NT2/D1 (cell line): ENCODE results near the gene RPSA.

Experiments
- DNase-seq: peaks from one replicate; pipeline ENCODE4 v3.0.0-alpha.2; 2011; ENCODE audit warnings: low read depth, low spot score
- H3K27me3 ChIP-seq: 2 replicates; pipeline ENCODE4 v1.6.0; 2011; ENCODE audit warnings: mild to moderate bottlenecking; ENCODE audit not compliant: insufficient read length, insufficient read depth
- H3K36me3 ChIP-seq: 2 replicates; pipeline ENCODE4 v1.6.1; 2011; ENCODE audit warnings: mild to moderate bottlenecking, low read length, mixed read lengths; ENCODE audit not compliant: insufficient read depth, insufficient read length
- H3K4me1 ChIP-seq: 2 replicates; pipeline ENCODE4 v1.5.1; 2011; ENCODE audit not compliant: insufficient read depth, insufficient read length
- H3K4me3 ChIP-seq: 2 replicates; pipeline ENCODE4 v1.5.1; 2011; ENCODE audit warnings: low read depth; ENCODE audit not compliant: insufficient read length
- H3K9ac ChIP-seq: 2 replicates; pipeline ENCODE4 v1.6.0; 2011; ENCODE audit warnings: low read depth; ENCODE audit not compliant: insufficient read length
- H3K9me3 ChIP-seq: 2 replicates; pipeline ENCODE4 v1.5.1; 2011; ENCODE audit warnings: mild to moderate bottlenecking, low read length; ENCODE audit not compliant: insufficient read depth
- SUZ12 ChIP-seq: IDR thresholded peaks from 2 replicates; pipeline ENCODE4 v1.6.1; 2011; ENCODE audit not compliant: insufficient read length, insufficient read depth; ENCODE audit errors: extremely low read depth
- YY1 ChIP-seq: IDR thresholded peaks from 2 replicates; pipeline ENCODE4 v1.6.1; 2011; ENCODE audit not compliant: insufficient read length, insufficient read depth
- ZNF274 ChIP-seq: IDR thresholded peaks from 2 replicates; pipeline ENCODE4 v1.6.1; 2011; ENCODE audit warnings: mild to moderate bottlenecking, low read depth, low read length

The RPSA gene

DNA sequence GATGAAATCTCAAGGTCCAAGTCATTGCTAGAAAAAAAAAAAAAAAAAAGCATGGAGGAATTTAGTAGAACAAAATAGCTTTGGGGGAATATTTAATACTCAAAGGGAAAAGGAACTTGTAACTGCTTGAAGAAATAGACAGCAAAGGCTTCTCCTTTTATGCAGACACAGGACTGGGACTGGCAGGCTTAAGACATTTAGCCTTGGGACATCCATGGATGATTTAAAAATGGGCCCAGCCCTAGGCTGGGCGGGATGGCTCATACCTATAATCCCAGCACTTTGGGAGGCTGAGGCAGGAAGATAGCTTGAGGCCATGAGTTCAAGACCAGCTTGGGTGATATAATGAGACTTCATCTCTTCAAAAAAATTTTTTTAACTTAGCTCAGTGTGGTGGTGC lies 19.8 kb downstream of the RPSA start:
- Histone ChIP-seq H3K4me1 (no peaks in the 10 kb centered on the region), H3K9me3 (0 out of 2 replicates have a peak, but pooled peaks cover 5% of the 10 kb centered on the region), H3K36me3 (no peaks in the 10 kb centered on the region), H3K4me3 (no peak overlapping the region), H3K27me3 (no peaks in the 10 kb centered on the region), H3K9ac (no peak overlapping the region)
- no peak for DNase-seq
- TF ChIP-seq YY1 (no peak), ZNF274 (no peak), SUZ12 (no peak)

DNA sequence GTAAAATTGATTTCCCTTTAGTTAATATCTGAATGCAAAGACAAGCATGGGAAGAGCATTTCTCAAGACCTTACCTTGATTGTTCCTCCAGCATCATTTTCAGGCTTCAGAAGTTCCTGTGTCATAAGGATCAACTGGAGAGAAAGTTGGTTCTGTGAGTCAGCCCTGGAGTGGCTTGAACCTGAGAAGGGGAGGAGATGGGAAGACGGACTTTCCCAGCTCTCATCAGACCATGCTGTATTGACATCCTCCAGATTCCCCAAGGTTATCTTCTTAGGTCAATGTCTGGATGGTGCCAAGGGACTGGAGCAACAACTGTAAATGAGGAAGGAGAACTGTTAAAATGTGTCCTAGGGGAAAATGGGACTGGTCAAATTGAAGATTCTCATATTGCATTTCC lies 21.0 kb downstream of the RPSA start:
- no peak overlapping the region for H3K4me3 ChIP-seq
- no peak overlapping the region for H3K9ac ChIP-seq
- TF ChIP-seq YY1: no peak
- no peak for TF ChIP-seq SUZ12
- no peak for TF ChIP-seq ZNF274
- DNase-seq: no peak
- H3K27me3 ChIP-seq: no peaks in the 10 kb centered on the region
- H3K36me3 ChIP-seq: no peaks in the 10 kb centered on the region
- 0 out of 2 replicates have a peak, but pooled peaks cover under 1% of the 10 kb centered on the region for H3K9me3 ChIP-seq
- no peaks in the 10 kb centered on the region for H3K4me1 ChIP-seq

GRCh38 chr3:39428745-39429201 lies 22.3 kb downstream of the RPSA start:
- Histone ChIP-seq H3K9ac (no peak overlapping the region), H3K4me3 (no peak overlapping the region), H3K27me3 (no peaks in the 10 kb centered on the region), H3K36me3 (no peaks in the 10 kb centered on the region), H3K9me3 (no peaks in the 10 kb centered on the region), H3K4me1 (no peaks in the 10 kb centered on the region)
- TF ChIP-seq SUZ12: no peak
- no peak for TF ChIP-seq YY1
- TF ChIP-seq ZNF274: no peak
- DNase-seq: no peak

DNA sequence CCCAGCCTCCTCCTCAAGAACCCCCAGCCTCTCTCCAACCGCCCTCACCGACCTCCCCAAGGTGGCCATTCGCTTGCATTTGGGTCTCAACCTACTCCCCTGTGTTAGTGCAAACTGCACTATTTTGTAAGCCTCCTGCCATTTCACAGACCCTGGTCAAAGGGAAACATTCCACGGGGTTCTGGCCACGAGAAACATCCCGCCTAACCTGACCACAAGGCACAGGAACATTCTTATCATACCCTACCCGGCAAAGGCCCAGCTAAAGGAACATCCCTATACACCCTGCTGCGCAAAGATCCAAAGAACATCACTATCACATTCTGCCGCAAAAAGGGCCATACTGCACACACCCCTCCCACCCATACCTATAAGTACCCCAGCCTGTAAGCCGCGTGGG lies 22.9 kb downstream of the RPSA start:
- Histone ChIP-seq H3K27me3 (no peaks in the 10 kb centered on the region), H3K4me1 (no peaks in the 10 kb centered on the region), H3K36me3 (no peaks in the 10 kb centered on the region), H3K9ac (no peak overlapping the region), H3K4me3 (no peak overlapping the region), H3K9me3 (no peaks in the 10 kb centered on the region)
- no peak for DNase-seq
- no peak for TF ChIP-seq SUZ12
- no peak for TF ChIP-seq ZNF274
- no peak for TF ChIP-seq YY1

- Histone ChIP-seq H3K4me1 (no peaks in the 10 kb centered on the region), H3K36me3 (no peaks in the 10 kb centered on the region), H3K9me3 (no peaks in the 10 kb centered on the region), H3K4me3 (no peak overlapping the region), H3K27me3 (no peaks in the 10 kb centered on the region), H3K9ac (no peak overlapping the region)
- TF ChIP-seq SUZ12: no peak
- TF ChIP-seq YY1: no peak
- TF ChIP-seq ZNF274: no peak
- no peak for DNase-seq
Measured at GRCh38 chr3:39432342-39432741, 25.8 kb downstream of the RPSA start.

- Histone ChIP-seq H3K9ac (no peak overlapping the region), H3K36me3 (no peaks in the 10 kb centered on the region), H3K4me3 (no peak overlapping the region), H3K9me3 (no peaks in the 10 kb centered on the region), H3K27me3 (no peaks in the 10 kb centered on the region), H3K4me1 (no peaks in the 10 kb centered on the region)
- TF ChIP-seq YY1 (no peak), ZNF274 (no peak), SUZ12 (no peak)
- DNase-seq: no peak
Measured at GRCh38 chr3:39433642-39434041, 27.1 kb downstream of the RPSA start.

GRCh38 chr3:39434574-39434973 lies 28.1 kb downstream of the RPSA start:
- Histone ChIP-seq H3K4me3 (no peak overlapping the region), H3K4me1 (no peaks in the 10 kb centered on the region), H3K9ac (no peak overlapping the region), H3K27me3 (no peaks in the 10 kb centered on the region), H3K9me3 (no peaks in the 10 kb centered on the region), H3K36me3 (no peaks in the 10 kb centered on the region)
- TF ChIP-seq YY1 (no peak), SUZ12 (no peak), ZNF274 (no peak)
- no peak for DNase-seq

DNA sequence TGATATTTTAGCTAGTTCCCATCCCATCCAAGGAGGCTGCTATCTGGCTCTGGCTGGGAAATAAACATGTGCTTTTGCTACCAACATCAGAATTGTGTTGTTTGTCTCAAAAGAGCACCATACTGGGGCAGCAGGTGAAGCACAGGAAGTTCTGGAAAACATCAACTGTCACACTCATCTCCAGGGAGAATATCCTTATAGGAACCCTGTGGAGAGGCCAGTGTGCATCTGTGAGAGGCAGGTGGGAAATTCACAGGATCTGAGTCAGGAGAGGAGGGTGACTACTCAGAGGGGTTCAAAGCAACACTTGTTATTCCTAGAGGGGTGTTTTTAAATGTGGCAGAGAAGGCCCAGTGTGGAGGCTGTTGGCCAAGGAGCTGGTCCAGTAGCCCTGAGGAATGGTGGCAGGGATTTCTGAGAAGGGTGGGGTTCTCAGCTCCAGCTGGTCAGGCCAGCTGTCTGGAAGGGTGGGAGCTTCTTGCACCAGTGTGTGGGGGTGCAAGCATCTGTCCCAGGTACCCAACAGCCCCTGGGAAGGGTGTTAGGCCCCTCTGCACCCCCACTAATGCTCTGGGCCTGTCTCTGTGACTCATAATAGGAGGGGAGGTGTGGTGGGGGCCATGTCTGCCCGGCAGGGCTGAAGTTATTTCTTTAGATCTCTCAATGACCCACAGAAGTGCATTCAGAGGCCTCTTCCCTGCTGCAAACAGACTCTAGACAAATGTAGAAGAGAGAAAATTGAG lies 28.7 kb downstream of the RPSA start:
- H3K4me1 ChIP-seq: no peaks in the 10 kb centered on the region
- TF ChIP-seq SUZ12 (no peak), YY1 (no peak), ZNF274 (no peak)
- no peak for DNase-seq

More for the DNA sequence above, 28.7 kb downstream of the RPSA start:
- no peaks in the 10 kb centered on the region for H3K27me3 ChIP-seq
- no peaks in the 10 kb centered on the region for H3K9me3 ChIP-seq
- H3K9ac ChIP-seq: no peak overlapping the region
- no peak overlapping the region for H3K4me3 ChIP-seq
- no peaks in the 10 kb centered on the region for H3K36me3 ChIP-seq
